DOHH2 (cell line): ENCODE measurements around the gene PALLD.

Source experiments
- H3F3A ChIP-seq: fragments of 200-600 bp; sonication (generic), shearing (Covaris generic); 2 replicates; pipeline ENCODE4 v1.6.0; 2016; ENCODE audit warnings: antibody characterized with exemption, mild to moderate bottlenecking; ENCODE audit not compliant: control insufficient read depth, insufficient read depth
- H3K27ac ChIP-seq: fragments of 200-600 bp; sonication (generic); 2 replicates; pipeline ENCODE4 v1.5.1; 2014; ENCODE audit warnings: low read depth, mild to moderate bottlenecking, low read length, moderate library complexity
- H3K27me3 ChIP-seq: fragments of 200-600 bp; sonication (generic); 2 replicates; pipeline ENCODE4 v1.6.1; 2014; ENCODE audit warnings: mild to moderate bottlenecking, low read length, mixed read lengths; ENCODE audit not compliant: control insufficient read depth
- H3K36me3 ChIP-seq: fragments of 200-600 bp; sonication (generic); 2 replicates; pipeline ENCODE4 v1.6.1; 2014; ENCODE audit warnings: mild to moderate bottlenecking, low read length, moderate library complexity, mixed read lengths; ENCODE audit not compliant: control insufficient read depth
- H3K4me1 ChIP-seq: fragments of 200-600 bp; sonication (generic); 2 replicates; pipeline ENCODE4 v1.6.1; 2014; ENCODE audit warnings: mild to moderate bottlenecking, low read length, mixed read lengths; ENCODE audit not compliant: control insufficient read depth
- H3K4me2 ChIP-seq: fragments of 200-600 bp; sonication (generic); 2 replicates; pipeline ENCODE4 v1.6.0; 2014; ENCODE audit warnings: mild to moderate bottlenecking, low read length, moderate library complexity
- H3K4me3 ChIP-seq: fragments of 200-600 bp; sonication (generic); 2 replicates; pipeline ENCODE4 v1.5.1; 2014; ENCODE audit warnings: mild to moderate bottlenecking, low read length, mixed read lengths
- H3K79me2 ChIP-seq: fragments of 200-600 bp; sonication (generic); 2 replicates; pipeline ENCODE4 v1.6.1; 2014; ENCODE audit warnings: mild to moderate bottlenecking, low read length, mixed read lengths; ENCODE audit not compliant: control insufficient read depth
- H3K9me2 ChIP-seq: fragments of 200-600 bp; sonication (generic); replicated peaks from 2 replicates; pipeline ENCODE4 v1.6.1; 2014; ENCODE audit warnings: mild to moderate bottlenecking, low read length, mixed read lengths; ENCODE audit not compliant: control insufficient read depth
- H3K9me3 ChIP-seq: fragments of 200-600 bp; sonication (generic); 2 replicates; pipeline ENCODE4 v1.6.1; 2014; ENCODE audit warnings: antibody characterized with exemption, low read length, mixed read lengths; ENCODE audit not compliant: control insufficient read depth, insufficient read depth
- H4K20me1 ChIP-seq: fragments of 200-600 bp; sonication (generic); 2 replicates; pipeline ENCODE4 v1.6.0; 2014; ENCODE audit warnings: low read depth, mild to moderate bottlenecking, antibody characterized with exemption, low read length, moderate library complexity; ENCODE audit not compliant: control insufficient read depth, insufficient read depth
- CTCF ChIP-seq: fragments of 200-600 bp; sonication (generic); IDR thresholded peaks from one replicate; pipeline ENCODE4 v1.5.1; 2014; ENCODE audit warnings: antibody characterized with exemption, mild to moderate bottlenecking, low read depth, low read length; ENCODE audit not compliant: poor library complexity, severe bottlenecking
- EZH2phosphoT487 ChIP-seq: fragments of 200-600 bp; sonication (generic); IDR thresholded peaks from 2 replicates; pipeline ENCODE4 v1.6.1; 2017; ENCODE audit warnings: borderline replicate concordance, mild to moderate bottlenecking, antibody characterized with exemption, low read length, moderate library complexity, mixed read lengths

PALLD gene

GRCh38 chr4:168787801-168788595, 291.1 kb downstream of the PALLD start:
- no peak overlapping the region for H3K4me3 ChIP-seq
- H3K9me3 ChIP-seq = no peaks in the 10 kb centered on the region
- no peak overlapping the region for H3K4me2 ChIP-seq
- no peak overlapping the region for H3K27ac ChIP-seq
- H3F3A ChIP-seq = no peaks in the 10 kb centered on the region
- H3K79me2 ChIP-seq = no peaks in the 10 kb centered on the region
- no peaks in the 10 kb centered on the region for H3K9me2 ChIP-seq
- TF ChIP-seq CTCF (no peak), EZH2phosphoT487 (no peak)
- H3K27me3 ChIP-seq = no peaks in the 10 kb centered on the region
- H3K4me1 ChIP-seq = peaks cover 3% of the 10 kb centered on the region; the same call in 1 of the 2 replicates
- H4K20me1 ChIP-seq = no peaks in the 10 kb centered on the region
- no peaks in the 10 kb centered on the region for H3K36me3 ChIP-seq

DNA sequence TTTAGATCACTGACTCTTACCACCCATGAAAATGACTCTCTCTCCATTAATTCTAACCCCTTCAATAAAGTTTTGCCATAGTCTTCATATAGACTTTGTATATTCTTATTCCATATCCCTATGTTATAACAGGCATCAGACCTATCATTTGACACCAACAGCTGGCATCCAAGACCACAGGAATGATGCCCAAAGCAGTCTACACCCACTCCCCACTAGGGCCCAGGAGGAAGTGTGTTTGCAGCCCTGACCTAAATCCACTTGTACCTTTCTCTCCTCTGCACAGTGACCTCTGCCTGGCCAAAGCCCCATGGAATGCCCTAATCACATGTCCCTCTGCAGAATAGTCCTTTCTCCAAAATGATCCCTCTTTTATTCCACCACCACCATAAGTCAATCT, 294.0 kb downstream of the PALLD start:
- H3K27ac ChIP-seq = no peak overlapping the region
- H3K36me3 ChIP-seq = no peaks in the 10 kb centered on the region
- no peak overlapping the region for H3K4me3 ChIP-seq
- no peaks in the 10 kb centered on the region for H3F3A ChIP-seq
- no peaks in the 10 kb centered on the region for H3K79me2 ChIP-seq
- TF ChIP-seq CTCF (no peak), EZH2phosphoT487 (no peak)
- H4K20me1 ChIP-seq = no peaks in the 10 kb centered on the region
- H3K9me3 ChIP-seq = no peaks in the 10 kb centered on the region
- no peaks in the 10 kb centered on the region for H3K9me2 ChIP-seq
- H3K4me1 ChIP-seq = peaks cover 3% of the 10 kb centered on the region; the same call in 1 of the 2 replicates
- H3K4me2 ChIP-seq = no peak overlapping the region
- H3K27me3 ChIP-seq = no peaks in the 10 kb centered on the region

DNA sequence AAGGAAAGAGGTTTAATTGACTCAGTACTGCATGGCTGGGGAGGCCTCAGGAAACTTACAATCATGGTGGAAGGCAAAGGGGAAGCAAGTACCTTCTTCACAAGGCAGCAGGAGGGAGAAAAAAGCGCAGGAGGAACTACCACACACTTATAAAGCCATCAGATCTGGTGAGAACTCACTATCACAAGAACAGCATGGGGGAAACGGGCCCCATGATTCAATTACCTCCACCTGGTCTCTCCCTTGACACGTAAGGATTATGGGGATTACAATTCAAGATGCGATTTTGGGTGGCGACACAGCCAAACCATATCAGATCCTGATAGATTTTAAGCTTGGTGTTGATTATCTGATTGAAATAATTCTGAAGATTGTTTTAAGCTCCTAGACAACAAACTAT, 294.5 kb downstream of the PALLD start:
- Histone ChIP-seq H3K79me2 (no peaks in the 10 kb centered on the region), H3K27ac (no peak overlapping the region), H3K9me3 (no peaks in the 10 kb centered on the region), H3K4me3 (no peak overlapping the region), H3K4me1 (peaks cover 3% of the 10 kb centered on the region; the same call in 1 of the 2 replicates), H4K20me1 (no peaks in the 10 kb centered on the region), H3F3A (no peaks in the 10 kb centered on the region), H3K4me2 (no peak overlapping the region), H3K36me3 (no peaks in the 10 kb centered on the region), H3K9me2 (no peaks in the 10 kb centered on the region), H3K27me3 (no peaks in the 10 kb centered on the region)
- TF ChIP-seq EZH2phosphoT487 (no peak), CTCF (no peak)
